OCI-LY1 (cell line): ENCODE data around the gene PTPRG.

Source experiments
- H2AFZ ChIP-seq: fragments of 200-600 bp; sonication (generic), shearing (Covaris generic); 2 replicates; pipeline ENCODE4 v1.6.0; 2014; ENCODE audit warnings: antibody characterized with exemption, mild to moderate bottlenecking, low read length
- H3F3A ChIP-seq: fragments of 200-600 bp; sonication (generic), shearing (Covaris generic); 2 replicates; pipeline ENCODE4 v1.6.0; 2014; ENCODE audit warnings: mild to moderate bottlenecking, antibody characterized with exemption, low read length, moderate library complexity; ENCODE audit not compliant: insufficient read depth
- H3K27ac ChIP-seq: fragments of 200-600 bp; sonication (generic); 2 replicates; pipeline ENCODE4 v1.5.1; 2014; ENCODE audit warnings: low read length, mixed run types, mild to moderate bottlenecking, low read depth; ENCODE audit not compliant: poor library complexity, severe bottlenecking
- H3K27me3 ChIP-seq: fragments of 200-600 bp; sonication (generic); 2 replicates; pipeline ENCODE4 v1.6.0; 2014; ENCODE audit warnings: antibody characterized with exemption, mild to moderate bottlenecking, low read length, moderate library complexity; ENCODE audit not compliant: insufficient read depth
- H3K36me3 ChIP-seq: fragments of 200-600 bp; sonication (generic); 2 replicates; pipeline ENCODE4 v1.6.1; 2014; ENCODE audit warnings: mild to moderate bottlenecking, antibody characterized with exemption, low read length, moderate library complexity, mixed read lengths; ENCODE audit not compliant: insufficient read depth
- H3K4me1 ChIP-seq: fragments of 200-600 bp; sonication (generic); 2 replicates; pipeline ENCODE4 v1.5.1; 2014; ENCODE audit warnings: mild to moderate bottlenecking, low read length, moderate library complexity; ENCODE audit not compliant: insufficient read depth, severe bottlenecking
- H3K4me2 ChIP-seq: fragments of 200-600 bp; sonication (generic), shearing (Covaris generic); 2 replicates; pipeline ENCODE4 v1.6.1; 2014; ENCODE audit warnings: low read length
- H3K4me3 ChIP-seq: fragments of 200-600 bp; sonication (generic); 2 replicates; pipeline ENCODE4 v1.5.1; 2014; ENCODE audit warnings: low read length, low read depth, mild to moderate bottlenecking, mixed read lengths; ENCODE audit not compliant: poor library complexity, severe bottlenecking
- H3K79me2 ChIP-seq: fragments of 200-600 bp; shearing (Covaris generic); 2 replicates; pipeline ENCODE4 v1.6.1; 2016; ENCODE audit warnings: mixed run types, low read length, mixed read lengths; ENCODE audit not compliant: insufficient read depth
- H3K9ac ChIP-seq: fragments of 200-600 bp; sonication (generic), shearing (Covaris generic); 2 replicates; pipeline ENCODE4 v1.6.1; 2014; ENCODE audit warnings: mild to moderate bottlenecking, low read length, mixed read lengths
- H3K9me2 ChIP-seq: fragments of 200-600 bp; sonication (generic), shearing (Covaris generic); 2 replicates; pipeline ENCODE4 v1.6.1; 2014; ENCODE audit warnings: low read depth, mild to moderate bottlenecking, low read length, mixed read lengths
- H3K9me3 ChIP-seq: fragments of 200-600 bp; shearing (Covaris generic); 2 replicates; pipeline ENCODE4 v1.6.1; 2014; ENCODE audit warnings: low read length, mixed read lengths
- H4K20me1 ChIP-seq: fragments of 200-600 bp; sonication (generic), shearing (Covaris generic); 2 replicates; pipeline ENCODE4 v1.6.0; 2016; ENCODE audit warnings: mild to moderate bottlenecking, low read length; ENCODE audit not compliant: insufficient read depth
- CTCF ChIP-seq: fragments of 200-600 bp; sonication (generic), shearing (Covaris generic); IDR thresholded peaks from 2 replicates; pipeline ENCODE4 v1.5.1; 2017; ENCODE audit warnings: mild to moderate bottlenecking, antibody characterized with exemption, low read length, moderate library complexity, mixed read lengths
- EZH2 ChIP-seq: fragments of 200-600 bp; sonication (generic), shearing (Covaris generic); IDR thresholded peaks from 2 replicates; pipeline ENCODE4 v1.8.0; 2017; ENCODE audit warnings: borderline replicate concordance, mixed run types, mild to moderate bottlenecking, antibody characterized with exemption, low read length, moderate library complexity, mixed read lengths

Gene PTPRG

GRCh38 chr3:61589856-61590255 is 28.5 kb downstream of the PTPRG start:
- H3K27ac ChIP-seq = no peak overlapping the region
- H3K9me3 ChIP-seq = no peaks in the 10 kb centered on the region
- no peaks in the 10 kb centered on the region for H3K27me3 ChIP-seq
- no peaks in the 10 kb centered on the region for H3F3A ChIP-seq
- H3K4me2 ChIP-seq = no peak overlapping the region
- no peaks in the 10 kb centered on the region for H4K20me1 ChIP-seq
- no peak overlapping the region for H3K9ac ChIP-seq
- no peak overlapping the region for H2AFZ ChIP-seq
- H3K4me3 ChIP-seq = no peak overlapping the region
- no peaks in the 10 kb centered on the region for H3K79me2 ChIP-seq
- H3K4me1 ChIP-seq = no peaks in the 10 kb centered on the region
- H3K36me3 ChIP-seq = no peaks in the 10 kb centered on the region
- no peak for TF ChIP-seq CTCF
- no peak for TF ChIP-seq EZH2
- H3K9me2 ChIP-seq = no peaks in the 10 kb centered on the region

GRCh38 chr3:61591300-61591699 is 29.9 kb downstream of the PTPRG start:
- H3K9me3 ChIP-seq = no peaks in the 10 kb centered on the region
- H3K4me2 ChIP-seq = no peak overlapping the region
- no peak overlapping the region for H3K4me3 ChIP-seq
- no peaks in the 10 kb centered on the region for H3K79me2 ChIP-seq
- H4K20me1 ChIP-seq = no peaks in the 10 kb centered on the region
- H3K9me2 ChIP-seq = no peaks in the 10 kb centered on the region
- H2AFZ ChIP-seq = no peak overlapping the region
- no peaks in the 10 kb centered on the region for H3K4me1 ChIP-seq
- TF ChIP-seq EZH2 (no peak), CTCF (no peak)
- H3K27ac ChIP-seq = no peak overlapping the region
- H3F3A ChIP-seq = no peaks in the 10 kb centered on the region
- no peaks in the 10 kb centered on the region for H3K36me3 ChIP-seq
- no peak overlapping the region for H3K9ac ChIP-seq
- H3K27me3 ChIP-seq = no peaks in the 10 kb centered on the region

GRCh38 chr3:61593446-61594029 is 32.2 kb downstream of the PTPRG start:
- Histone ChIP-seq H3K27ac (no peak overlapping the region), H3K4me2 (no peak overlapping the region), H3K36me3 (no peaks in the 10 kb centered on the region), H3K4me3 (no peak overlapping the region), H3K4me1 (no peaks in the 10 kb centered on the region), H3K9me2 (no peaks in the 10 kb centered on the region), H3K79me2 (no peaks in the 10 kb centered on the region), H3K9ac (no peak overlapping the region), H3F3A (no peaks in the 10 kb centered on the region), H3K27me3 (no peaks in the 10 kb centered on the region), H2AFZ (no peak overlapping the region), H4K20me1 (no peaks in the 10 kb centered on the region), H3K9me3 (no peaks in the 10 kb centered on the region)
- TF ChIP-seq CTCF = no peak
- TF ChIP-seq EZH2 = no peak
